Measurements from ENCODE around the gene LRP1-AS. TPM values are rescaled to one million over a fixed set of nuclear protein-coding genes. Genes with fewer than 3 reads are reported as not detected.

The LRP1-AS gene
- total and polyA plus RNA-seq, 10 of the 15 experiments (the other 5 are each of a cell fraction or from before 2014, with no cell fraction given) = not detected

DNA sequence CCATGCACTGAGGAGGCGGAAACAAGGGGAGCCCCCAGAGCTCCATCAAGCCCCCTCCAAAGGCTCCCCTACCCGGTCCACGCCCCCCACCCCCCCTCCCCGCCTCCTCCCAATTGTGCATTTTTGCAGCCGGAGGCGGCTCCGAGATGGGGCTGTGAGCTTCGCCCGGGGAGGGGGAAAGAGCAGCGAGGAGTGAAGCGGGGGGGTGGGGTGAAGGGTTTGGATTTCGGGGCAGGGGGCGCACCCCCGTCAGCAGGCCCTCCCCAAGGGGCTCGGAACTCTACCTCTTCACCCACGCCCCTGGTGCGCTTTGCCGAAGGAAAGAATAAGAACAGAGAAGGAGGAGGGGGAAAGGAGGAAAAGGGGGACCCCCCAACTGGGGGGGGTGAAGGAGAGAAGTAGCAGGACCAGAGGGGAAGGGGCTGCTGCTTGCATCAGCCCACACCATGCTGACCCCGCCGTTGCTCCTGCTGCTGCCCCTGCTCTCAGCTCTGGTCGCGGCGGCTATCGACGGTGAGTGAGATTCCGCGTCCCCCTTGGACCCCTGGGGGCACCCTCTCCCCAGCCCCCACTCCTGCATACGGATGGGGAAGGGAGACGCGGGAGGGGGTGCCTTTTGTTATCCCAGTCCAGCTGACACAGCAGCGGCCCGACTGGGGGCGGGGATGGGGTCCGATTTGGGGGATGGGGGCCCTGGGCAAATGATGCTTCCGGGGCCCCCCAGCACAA, 18.7 kb downstream of the LRP1-AS start:
- H3K4me2 ChIP-seq (ENCODE audit: control insufficient read depth, insufficient read depth) = 0 out of 2 replicates have a peak overlapping the region, but pooled peaks have one; percentile 19
- no peak for ATAC-seq
- ChIA-PET CTCF (interaction anchor here (0.7 to 9.3 kb wide), 6 partner anchors 35 to 114 kb away, joined by 3 to 159 read pairs (median 5); no protein-coding TSS in a partner anchor), SMC1A (ENCODE audit: uncharacterized antibody, unreplicated experiment) (interaction anchor here (0.6 to 5.2 kb wide), 3 partner anchors 45 to 587 kb away, joined by 3 to 36 read pairs (median 3); no protein-coding TSS in a partner anchor), POLR2A (interaction anchor here (1.4 kb wide), 1 partner anchor 60 kb away, joined by 3 read pairs; no protein-coding TSS in a partner anchor), RAD21 (ENCODE audit: unreplicated experiment) (interaction anchor here (0.7 to 1.5 kb wide), 6 partner anchors 17 to 200 kb away, joined by 3 to 13 read pairs (median 4); partner anchors contain the start of gene STAT6)
- H3K9ac ChIP-seq (ENCODE audit: control insufficient read depth, insufficient read depth, low read length) = no peak overlapping the region
- H3K27ac ChIP-seq (ENCODE audit: control insufficient read depth, insufficient read depth) = no peak overlapping the region
- H3K4me1 ChIP-seq (ENCODE audit: control insufficient read depth, insufficient read depth, low read length) = peaks cover 9% of the 10 kb centered on the region; the same call in 1 of the 2 replicates
- in situ Hi-C loops (cut with MboI) = no loop called here
- peaks cover 4% of the 10 kb centered on the region for H3K9me3 ChIP-seq (replicated peaks; ENCODE audit: control insufficient read depth, insufficient read depth, low read length)
- no peaks in the 10 kb centered on the region for H4K20me1 ChIP-seq (ENCODE audit: control insufficient read depth, insufficient read depth)
- no peak for FAIRE-seq
- BruUV-seq (replicated peaks) = no TSS peak
- peak overlapping the region; percentile 83; the same call in 1 of the 2 replicates for H3K4me3 ChIP-seq
- WGBS (ENCODE audit: insufficient coverage, insufficient replicate concordance, low lambda C conversion rate, missing lambda C conversion rate) = 4% methylated on average over 24 of the region's 35 CpGs
- H3K79me2 ChIP-seq (ENCODE audit: control insufficient read depth, insufficient read depth, low read length) = no peaks in the 10 kb centered on the region
- H2AFZ ChIP-seq (ENCODE audit: control insufficient read depth, low read depth, low read length) = no peak overlapping the region
- no peaks in the 10 kb centered on the region for H3K36me3 ChIP-seq (ENCODE audit: control insufficient read depth in 2 of 2, insufficient read depth in 2 of 2, low read length in 1 of 2)
- DNase-seq (ENCODE audit: low read depth, low spot score) = no peak
- intact Hi-C loops (cut with micrococcal nuclease; ENCODE audit: unreplicated experiment) = no loop called here
- TF ChIP-seq STAT1 (conservative IDR thresholded peaks at IDR 0.05) (no peak), MXI1 (IDR thresholded peaks at IDR 0.05; ENCODE audit: low read depth, low read length) (no peak), POLR2AphosphoS2 (IDR thresholded peaks at IDR 0.05; ENCODE audit: low read depth, low read length) (no peak), TCF7 (IDR thresholded peaks at IDR 0.05; ENCODE audit: borderline replicate concordance) (no peak), SIX5 (IDR thresholded peaks at IDR 0.05; ENCODE audit: low read depth, low read length, severe bottlenecking) (no peak), KLF5 (IDR thresholded peaks at IDR 0.05; ENCODE audit: partially characterized antibody) (no peak), CHD4 (IDR thresholded peaks at IDR 0.05) (no peak), LARP7 (IDR thresholded peaks at IDR 0.05) (no peak), BRCA1 (IDR thresholded peaks at IDR 0.05; ENCODE audit: low read depth, low read length) (no peak), SRF (IDR thresholded peaks at IDR 0.05; ENCODE audit: low read depth in 2 of 2, low read length in 2 of 2) (no peak), MYC (IDR thresholded peaks at IDR 0.05; ENCODE audit: insufficient read depth, insufficient read length, insufficient replicate concordance, low read length, severe bottlenecking) (no peak), EP300 (IDR thresholded peaks at IDR 0.05; ENCODE audit: borderline replicate concordance in 1 of 2, control insufficient read depth in 1 of 2, low read depth in 2 of 2, low read length in 2 of 2) (no peak), ZNF274 (IDR thresholded peaks at IDR 0.05; ENCODE audit: insufficient read depth, insufficient read length) (no peak), PML (IDR thresholded peaks at IDR 0.05; ENCODE audit: low read length) (no peak), MEF2B (IDR thresholded peaks at IDR 0.05; ENCODE audit: partially characterized antibody, poor library complexity, severe bottlenecking) (no peak), YY1 (IDR thresholded peaks at IDR 0.05; ENCODE audit: low read depth, low read length) (no peak), SMAD1 (IDR thresholded peaks at IDR 0.05; ENCODE audit: low read depth, partially characterized antibody) (no peak), TARDBP (IDR thresholded peaks at IDR 0.05; ENCODE audit: borderline replicate concordance) (no peak)
- TF ChIP-seq, protein P1, sequence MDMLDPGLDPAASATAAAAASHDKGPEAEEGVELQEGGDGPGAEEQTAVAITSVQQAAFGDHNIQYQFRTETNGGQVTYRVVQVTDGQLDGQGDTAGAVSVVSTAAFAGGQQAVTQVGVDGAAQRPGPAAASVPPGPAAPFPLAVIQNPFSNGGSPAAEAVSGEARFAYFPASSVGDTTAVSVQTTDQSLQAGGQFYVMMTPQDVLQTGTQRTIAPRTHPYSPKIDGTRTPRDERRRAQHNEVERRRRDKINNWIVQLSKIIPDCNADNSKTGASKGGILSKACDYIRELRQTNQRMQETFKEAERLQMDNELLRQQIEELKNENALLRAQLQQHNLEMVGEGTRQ (IDR thresholded peaks at IDR 0.05; ENCODE audit: borderline replicate concordance, low read depth, low read length) = no peak
- H3K27me3 ChIP-seq (replicated peaks in 1 of 2; ENCODE audit: control insufficient read depth in 2 of 2, insufficient read depth in 2 of 2, low read length in 1 of 2) = peaks cover 2 to 5% of the 10 kb centered on the region in 2 experiments

All from GM12878 (cell line).